Neural cell (in vitro differentiated cells): ENCODE data around the gene B3GALNT1. TPM values are rescaled to one million over a fixed set of nuclear protein-coding genes. Genes with fewer than 3 reads are reported as not detected.
A peak's percentile ranks its signal among the peaks of the same experiment; 100 is the strongest.

Experiments
- H2AFZ ChIP-seq: fragments of 200-600, 300-800 bp; sonication (generic), shearing (Covaris generic); 2 replicates; pipeline ENCODE4 v1.6.0; 2014; ENCODE audit warnings: low read depth, mild to moderate bottlenecking, antibody characterized with exemption, low read length, moderate library complexity
- H3F3A ChIP-seq: fragments of 200-600 bp; shearing (Covaris generic); 2 replicates; pipeline ENCODE4 v1.6.1; 2016; ENCODE audit warnings: mild to moderate bottlenecking, moderate library complexity, mixed read lengths, antibody characterized with exemption, low read length; ENCODE audit not compliant: insufficient read depth, poor library complexity, severe bottlenecking
- H3K27ac ChIP-seq: fragments of 200-600, 300-800 bp; sonication (generic), shearing (Covaris generic); 2 replicates; pipeline ENCODE4 v1.5.1; 2014; ENCODE audit warnings: mild to moderate bottlenecking, low read length, moderate library complexity
- H3K27me3 ChIP-seq: fragments of 300-800, 200-600 bp; sonication (generic), shearing (Covaris generic); 2 replicates; pipeline ENCODE4 v1.6.0; 2014; ENCODE audit warnings: mild to moderate bottlenecking, low read depth, low read length, moderate library complexity; ENCODE audit not compliant: insufficient read depth
- H3K36me3 ChIP-seq: fragments of 300-800, 200-600 bp; sonication (generic), shearing (Covaris generic); 2 replicates; pipeline ENCODE4 v1.5.1; 2014; ENCODE audit warnings: mild to moderate bottlenecking, antibody characterized with exemption, low read length, moderate library complexity; ENCODE audit not compliant: insufficient read depth
- H3K4me2 ChIP-seq: fragments of 300-800, 200-600 bp; sonication (generic), shearing (Covaris generic); 2 replicates; pipeline ENCODE4 v1.6.0; 2014; ENCODE audit warnings: mild to moderate bottlenecking, low read length
- H3K4me3 ChIP-seq: fragments of 300-800, 200-600 bp; sonication (generic), shearing (Covaris generic); 2 replicates; pipeline ENCODE4 v1.5.1; 2014; ENCODE audit warnings: mild to moderate bottlenecking, low read length, moderate library complexity
- H3K79me2 ChIP-seq: fragments of 200-600 bp; shearing (Covaris generic); replicated peaks from 2 replicates; pipeline ENCODE4 v1.6.0; 2014; ENCODE audit warnings: mild to moderate bottlenecking, low read length, moderate library complexity; ENCODE audit not compliant: insufficient read depth
- H3K9ac ChIP-seq: fragments of 300-800, 200-600 bp; sonication (generic), shearing (Covaris generic); 2 replicates; pipeline ENCODE4 v1.6.1; 2016; ENCODE audit warnings: mild to moderate bottlenecking, low read length, mixed read lengths
- H3K9me2 ChIP-seq: fragments of 200-600 bp; shearing (Covaris generic); 2 replicates; pipeline ENCODE4 v1.6.1; 2016; ENCODE audit warnings: mild to moderate bottlenecking, low read length, mixed read lengths; ENCODE audit not compliant: insufficient read depth
- H3K9me3 ChIP-seq: fragments of 200-600, 300-800 bp; sonication (generic), shearing (Covaris generic); 2 replicates; pipeline ENCODE4 v1.6.1; 2016; ENCODE audit warnings: mild to moderate bottlenecking, mixed run types, low read length, moderate library complexity, mixed read lengths
- H4K20me1 ChIP-seq: fragments of 200-600 bp; shearing (Covaris generic); 2 replicates; pipeline ENCODE4 v1.6.1; 2016; ENCODE audit warnings: mild to moderate bottlenecking, mixed run types; ENCODE audit not compliant: insufficient read depth
- EP300 ChIP-seq: fragments of 450-650 bp; conservative IDR thresholded peaks from 2 replicates; pipeline ENCODE4 v1.6.1; 2014; ENCODE audit warnings: antibody characterized with exemption, mild to moderate bottlenecking, moderate library complexity; ENCODE audit not compliant: poor library complexity, severe bottlenecking
- EZH2 ChIP-seq: fragments of 200-600, 300-800 bp; shearing (Covaris generic), sonication (generic); IDR thresholded peaks from 2 replicates; pipeline ENCODE4 v1.6.1; 2014; ENCODE audit warnings: antibody characterized with exemption, low read length, borderline replicate concordance, mild to moderate bottlenecking; ENCODE audit not compliant: insufficient read depth, poor library complexity, severe bottlenecking
- MXI1 ChIP-seq: fragments of 450-650 bp; conservative IDR thresholded peaks from 2 replicates; pipeline ENCODE4 v1.6.1; 2014; ENCODE audit warnings: antibody characterized with exemption, mild to moderate bottlenecking; ENCODE audit not compliant: poor library complexity, severe bottlenecking
- POLR2AphosphoS5 ChIP-seq: IDR thresholded peaks from 2 replicates; pipeline ENCODE4 v1.6.1; 2012
- RAD21 ChIP-seq: fragments of 450-650 bp; conservative IDR thresholded peaks from 2 replicates; pipeline ENCODE4 v1.6.1; 2014; ENCODE audit warnings: antibody characterized with exemption, mild to moderate bottlenecking, moderate library complexity
- SMC3 ChIP-seq: fragments of 450-650 bp; conservative IDR thresholded peaks from 2 replicates; pipeline ENCODE4 v1.6.1; 2014; ENCODE audit warnings: antibody characterized with exemption, mild to moderate bottlenecking, moderate library complexity; ENCODE audit not compliant: poor library complexity
- TAF1 ChIP-seq: IDR thresholded peaks from 2 replicates; pipeline ENCODE4 v1.6.1; 2012; ENCODE audit warnings: low read depth
- polyA plus RNA-seq: library from polyadenylated mRNA; depleted of rRNA; stranded (reverse); fragments of >200 nt; gene quantifications from 2 replicates; pipeline ENCODE4 v1.2.3, GENCODE V29; 2014
- TF ChIP-seq, protein P1 (sequence below): fragments of 450-650 bp; IDR thresholded peaks from 2 replicates; pipeline ENCODE4 v1.5.1; 2014; ENCODE audit warnings: antibody characterized with exemption, mild to moderate bottlenecking, moderate library complexity; ENCODE audit not compliant: poor library complexity, severe bottlenecking
- TF ChIP-seq, protein P2 (sequence below): IDR thresholded peaks from 2 replicates; pipeline ENCODE4 v1.6.1; 2012; ENCODE audit warnings: borderline replicate concordance

B3GALNT1 gene
- polyA plus RNA-seq, 1 donor from 2014 or later: 31.7 TPM

DNA sequence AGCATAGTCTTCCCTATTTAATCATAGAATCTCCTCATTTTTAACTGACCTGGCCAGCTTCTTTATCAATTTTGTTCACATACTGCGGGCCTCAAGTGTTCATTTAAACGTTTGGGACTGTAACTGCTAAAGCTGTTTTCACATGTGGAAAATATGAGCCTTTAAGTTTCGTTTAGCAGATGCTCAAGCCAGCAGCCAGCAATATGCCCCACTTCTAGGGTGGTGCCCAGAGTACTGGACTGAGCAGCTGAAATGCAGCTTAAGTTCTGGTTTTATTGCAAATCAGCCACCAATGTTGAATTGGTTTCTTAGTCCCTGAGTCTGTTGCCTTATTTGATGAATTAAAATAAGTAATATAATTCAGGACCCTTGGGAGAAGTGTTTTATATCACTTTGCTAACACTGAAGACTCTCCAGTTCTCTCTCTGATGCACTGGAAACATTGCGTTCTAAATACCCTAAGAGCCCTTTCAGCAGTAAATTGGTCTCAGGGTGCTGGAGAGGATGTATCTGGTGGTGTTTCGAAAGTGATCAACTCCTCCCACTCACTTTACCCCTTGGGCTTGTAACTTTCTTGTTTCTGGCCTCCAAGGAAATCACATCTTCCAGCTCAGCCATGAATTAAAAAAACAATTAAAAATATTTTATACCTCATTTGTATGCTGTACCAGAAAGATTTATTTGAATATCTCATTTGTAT is 61.7 kb downstream of the B3GALNT1 start:
- Histone ChIP-seq H3K9me2 (no peaks in the 10 kb centered on the region), H2AFZ (no peak overlapping the region), H3K4me2 (no peak overlapping the region)

DNA sequence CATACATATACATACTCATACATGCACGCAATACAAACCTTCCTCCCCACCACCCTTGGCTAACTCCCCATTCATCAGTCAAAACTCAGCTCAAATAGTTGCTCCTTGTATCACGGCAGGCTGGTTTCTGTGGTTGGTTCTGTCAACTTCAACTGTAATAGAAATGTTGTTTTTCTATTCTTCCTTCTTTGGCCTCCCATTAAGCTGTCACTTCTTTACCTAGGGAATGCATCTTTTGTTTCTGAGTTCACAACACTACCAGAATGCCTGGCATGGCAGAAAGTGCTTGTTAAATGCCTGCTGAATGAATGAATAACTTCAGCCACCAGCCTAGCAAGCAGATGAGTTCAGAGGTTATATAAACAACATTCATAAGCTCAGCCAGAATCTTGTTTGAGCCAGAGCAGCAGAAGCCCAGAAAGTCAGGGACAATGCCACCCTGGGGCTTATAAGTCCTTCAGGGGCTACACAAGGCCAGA is 63.1 kb downstream of the B3GALNT1 start:
- no peaks in the 10 kb centered on the region for H3K9me3 ChIP-seq
- H3K79me2 ChIP-seq: no peaks in the 10 kb centered on the region
- no peak overlapping the region for H2AFZ ChIP-seq
- no peaks in the 10 kb centered on the region for H3K27me3 ChIP-seq
- H3K4me2 ChIP-seq: no peak overlapping the region
- no peaks in the 10 kb centered on the region for H3F3A ChIP-seq
- H4K20me1 ChIP-seq: no peaks in the 10 kb centered on the region
- H3K9me2 ChIP-seq: no peaks in the 10 kb centered on the region
- TF ChIP-seq POLR2AphosphoS5: peak; percentile 32
- TF ChIP-seq, protein P1, sequence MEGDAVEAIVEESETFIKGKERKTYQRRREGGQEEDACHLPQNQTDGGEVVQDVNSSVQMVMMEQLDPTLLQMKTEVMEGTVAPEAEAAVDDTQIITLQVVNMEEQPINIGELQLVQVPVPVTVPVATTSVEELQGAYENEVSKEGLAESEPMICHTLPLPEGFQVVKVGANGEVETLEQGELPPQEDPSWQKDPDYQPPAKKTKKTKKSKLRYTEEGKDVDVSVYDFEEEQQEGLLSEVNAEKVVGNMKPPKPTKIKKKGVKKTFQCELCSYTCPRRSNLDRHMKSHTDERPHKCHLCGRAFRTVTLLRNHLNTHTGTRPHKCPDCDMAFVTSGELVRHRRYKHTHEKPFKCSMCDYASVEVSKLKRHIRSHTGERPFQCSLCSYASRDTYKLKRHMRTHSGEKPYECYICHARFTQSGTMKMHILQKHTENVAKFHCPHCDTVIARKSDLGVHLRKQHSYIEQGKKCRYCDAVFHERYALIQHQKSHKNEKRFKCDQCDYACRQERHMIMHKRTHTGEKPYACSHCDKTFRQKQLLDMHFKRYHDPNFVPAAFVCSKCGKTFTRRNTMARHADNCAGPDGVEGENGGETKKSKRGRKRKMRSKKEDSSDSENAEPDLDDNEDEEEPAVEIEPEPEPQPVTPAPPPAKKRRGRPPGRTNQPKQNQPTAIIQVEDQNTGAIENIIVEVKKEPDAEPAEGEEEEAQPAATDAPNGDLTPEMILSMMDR: no peak
- TF ChIP-seq MXI1: no peak
- peak; percentile 69 for TF ChIP-seq EP300
- TF ChIP-seq TAF1: no peak
- TF ChIP-seq RAD21: no peak
- TF ChIP-seq EZH2: no peak
- TF ChIP-seq, protein P2, sequence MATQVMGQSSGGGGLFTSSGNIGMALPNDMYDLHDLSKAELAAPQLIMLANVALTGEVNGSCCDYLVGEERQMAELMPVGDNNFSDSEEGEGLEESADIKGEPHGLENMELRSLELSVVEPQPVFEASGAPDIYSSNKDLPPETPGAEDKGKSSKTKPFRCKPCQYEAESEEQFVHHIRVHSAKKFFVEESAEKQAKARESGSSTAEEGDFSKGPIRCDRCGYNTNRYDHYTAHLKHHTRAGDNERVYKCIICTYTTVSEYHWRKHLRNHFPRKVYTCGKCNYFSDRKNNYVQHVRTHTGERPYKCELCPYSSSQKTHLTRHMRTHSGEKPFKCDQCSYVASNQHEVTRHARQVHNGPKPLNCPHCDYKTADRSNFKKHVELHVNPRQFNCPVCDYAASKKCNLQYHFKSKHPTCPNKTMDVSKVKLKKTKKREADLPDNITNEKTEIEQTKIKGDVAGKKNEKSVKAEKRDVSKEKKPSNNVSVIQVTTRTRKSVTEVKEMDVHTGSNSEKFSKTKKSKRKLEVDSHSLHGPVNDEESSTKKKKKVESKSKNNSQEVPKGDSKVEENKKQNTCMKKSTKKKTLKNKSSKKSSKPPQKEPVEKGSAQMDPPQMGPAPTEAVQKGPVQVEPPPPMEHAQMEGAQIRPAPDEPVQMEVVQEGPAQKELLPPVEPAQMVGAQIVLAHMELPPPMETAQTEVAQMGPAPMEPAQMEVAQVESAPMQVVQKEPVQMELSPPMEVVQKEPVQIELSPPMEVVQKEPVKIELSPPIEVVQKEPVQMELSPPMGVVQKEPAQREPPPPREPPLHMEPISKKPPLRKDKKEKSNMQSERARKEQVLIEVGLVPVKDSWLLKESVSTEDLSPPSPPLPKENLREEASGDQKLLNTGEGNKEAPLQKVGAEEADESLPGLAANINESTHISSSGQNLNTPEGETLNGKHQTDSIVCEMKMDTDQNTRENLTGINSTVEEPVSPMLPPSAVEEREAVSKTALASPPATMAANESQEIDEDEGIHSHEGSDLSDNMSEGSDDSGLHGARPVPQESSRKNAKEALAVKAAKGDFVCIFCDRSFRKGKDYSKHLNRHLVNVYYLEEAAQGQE: no peak
- no peak for TF ChIP-seq SMC3
- H3K9ac ChIP-seq: no peak overlapping the region
- H3K4me3 ChIP-seq: no peak overlapping the region
- H3K36me3 ChIP-seq: no peaks in the 10 kb centered on the region
- H3K27ac ChIP-seq: no peak overlapping the region

More for the DNA sequence above, 61.7 kb downstream of the B3GALNT1 start:
- Histone ChIP-seq H3F3A (no peaks in the 10 kb centered on the region), H3K9ac (no peak overlapping the region), H4K20me1 (no peaks in the 10 kb centered on the region), H3K27ac (no peak overlapping the region), H3K9me3 (no peaks in the 10 kb centered on the region), H3K4me3 (no peak overlapping the region), H3K27me3 (no peaks in the 10 kb centered on the region), H3K79me2 (no peaks in the 10 kb centered on the region), H3K36me3 (no peaks in the 10 kb centered on the region)
- TF ChIP-seq POLR2AphosphoS5 (no peak), MXI1 (no peak), TAF1 (no peak), EZH2 (no peak), RAD21 (no peak), EP300 (no peak), SMC3 (no peak)
- TF ChIP-seq, protein P2: no peak
- TF ChIP-seq, protein P1: no peak
